NCI-H146 treated with DMSO at 0.1 percent for 48 hours (cell line): ENCODE results near the gene PLIN4.

Experiments
- DNase-seq: peaks from one replicate; lab custom pipeline; 2025; ENCODE audit not compliant: unreplicated experiment; lab: John Stamatoyannopoulos, UW

Gene PLIN4

GRCh38 chr19:4507804-4508203 lies 10.5 kb downstream of the PLIN4 start:
- no peak for DNase-seq

- DNase-seq: no peak
These were observed 11.2 kb downstream of the PLIN4 start for GRCh38 chr19:4507150-4507452.

- no peak for DNase-seq
These were observed 11.7 kb downstream of the PLIN4 start for GRCh38 chr19:4506449-4507149.

- no peak for DNase-seq
These were observed 12.5 kb downstream of the PLIN4 start for GRCh38 chr19:4505570-4506448.

- no peak for DNase-seq
These were observed 13.3 kb downstream of the PLIN4 start for GRCh38 chr19:4504891-4505569.

- no peak for DNase-seq
These were observed 14.0 kb downstream of the PLIN4 start for GRCh38 chr19:4504297-4504701.

GRCh38 chr19:4503825-4504170 lies 14.5 kb downstream of the PLIN4 start:
- DNase-seq: no peak

GRCh38 chr19:4503132-4503824 lies 15.0 kb downstream of the PLIN4 start:
- DNase-seq: no peak

- DNase-seq: no peak
These were observed 15.8 kb downstream of the PLIN4 start for GRCh38 chr19:4502282-4503131.

- DNase-seq: no peak
These were observed 16.6 kb downstream of the PLIN4 start for GRCh38 chr19:4501691-4502090.

GRCh38 chr19:4500841-4501591 lies 17.3 kb downstream of the PLIN4 start:
- no peak for DNase-seq

GRCh38 chr19:4499855-4500254 lies 18.4 kb downstream of the PLIN4 start:
- DNase-seq: no peak

GRCh38 chr19:4499318-4499717 lies 19.0 kb downstream of the PLIN4 start:
- DNase-seq: no peak

GRCh38 chr19:4498694-4499093 lies 19.6 kb downstream of the PLIN4 start:
- DNase-seq: no peak

- DNase-seq: no peak
These were observed 20.4 kb downstream of the PLIN4 start for GRCh38 chr19:4497770-4498389.

- no peak for DNase-seq
These were observed 22.0 kb downstream of the PLIN4 start for GRCh38 chr19:4496304-4496703.

- no peak for DNase-seq
These were observed 22.8 kb downstream of the PLIN4 start for GRCh38 chr19:4495471-4495870.

GRCh38 chr19:4494691-4495064 lies 23.6 kb downstream of the PLIN4 start:
- DNase-seq: no peak

GRCh38 chr19:4493929-4494690 lies 24.2 kb downstream of the PLIN4 start:
- no peak for DNase-seq
